Coronary artery (tissue), 2 donors: ENCODE results near the gene UTP18.
A peak's percentile ranks its signal among the peaks of the same experiment; 100 is the strongest.
"Not testable (repeated sequence)": the region's sequence is repeated elsewhere in the genome, so short reads cannot be mapped to it uniquely, and the experiment has no call there.

Experiments used
- DNase-seq: peaks from one replicate; pipeline ENCODE4 v3.0.0-alpha.2; 2017; ENCODE audit warnings: low spot score
- H3K27ac ChIP-seq, 2 donors: fragments of 200-600 bp; sonication (generic); one replicate each; pipeline ENCODE4 v1.5.1; 2016 to 2019
- H3K4me3 ChIP-seq: fragments of 200-600 bp; sonication (generic); 2 replicates; pipeline ENCODE4 v1.5.1; 2016; ENCODE audit warnings: mild to moderate bottlenecking, moderate library complexity
- TF ChIP-seq, protein P1 (sequence below): fragments of 200-600 bp; sonication (generic); IDR thresholded peaks from one replicate; pipeline ENCODE4 v1.5.1; 2019; ENCODE audit warnings: antibody characterized with exemption

UTP18 gene

GRCh38 chr17:51272812-51273211, 12.5 kb downstream of the UTP18 start:
- TF ChIP-seq, protein P1, sequence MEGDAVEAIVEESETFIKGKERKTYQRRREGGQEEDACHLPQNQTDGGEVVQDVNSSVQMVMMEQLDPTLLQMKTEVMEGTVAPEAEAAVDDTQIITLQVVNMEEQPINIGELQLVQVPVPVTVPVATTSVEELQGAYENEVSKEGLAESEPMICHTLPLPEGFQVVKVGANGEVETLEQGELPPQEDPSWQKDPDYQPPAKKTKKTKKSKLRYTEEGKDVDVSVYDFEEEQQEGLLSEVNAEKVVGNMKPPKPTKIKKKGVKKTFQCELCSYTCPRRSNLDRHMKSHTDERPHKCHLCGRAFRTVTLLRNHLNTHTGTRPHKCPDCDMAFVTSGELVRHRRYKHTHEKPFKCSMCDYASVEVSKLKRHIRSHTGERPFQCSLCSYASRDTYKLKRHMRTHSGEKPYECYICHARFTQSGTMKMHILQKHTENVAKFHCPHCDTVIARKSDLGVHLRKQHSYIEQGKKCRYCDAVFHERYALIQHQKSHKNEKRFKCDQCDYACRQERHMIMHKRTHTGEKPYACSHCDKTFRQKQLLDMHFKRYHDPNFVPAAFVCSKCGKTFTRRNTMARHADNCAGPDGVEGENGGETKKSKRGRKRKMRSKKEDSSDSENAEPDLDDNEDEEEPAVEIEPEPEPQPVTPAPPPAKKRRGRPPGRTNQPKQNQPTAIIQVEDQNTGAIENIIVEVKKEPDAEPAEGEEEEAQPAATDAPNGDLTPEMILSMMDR: no peak
- DNase-seq: no peak
- H3K4me3 ChIP-seq: no peak overlapping the region
- no peak overlapping the region for H3K27ac ChIP-seq

- H3K4me3 ChIP-seq: no peak overlapping the region
- DNase-seq: no peak
- no peak overlapping the region for H3K27ac ChIP-seq
- TF ChIP-seq, protein P1: no peak
These were observed 15.0 kb downstream of the UTP18 start for GRCh38 chr17:51275381-51275780.

GRCh38 chr17:51279183-51279582, 18.8 kb downstream of the UTP18 start:
- H3K27ac ChIP-seq: no peak overlapping the region
- no peak overlapping the region for H3K4me3 ChIP-seq
- TF ChIP-seq, protein P1: no peak
- no peak for DNase-seq

DNA sequence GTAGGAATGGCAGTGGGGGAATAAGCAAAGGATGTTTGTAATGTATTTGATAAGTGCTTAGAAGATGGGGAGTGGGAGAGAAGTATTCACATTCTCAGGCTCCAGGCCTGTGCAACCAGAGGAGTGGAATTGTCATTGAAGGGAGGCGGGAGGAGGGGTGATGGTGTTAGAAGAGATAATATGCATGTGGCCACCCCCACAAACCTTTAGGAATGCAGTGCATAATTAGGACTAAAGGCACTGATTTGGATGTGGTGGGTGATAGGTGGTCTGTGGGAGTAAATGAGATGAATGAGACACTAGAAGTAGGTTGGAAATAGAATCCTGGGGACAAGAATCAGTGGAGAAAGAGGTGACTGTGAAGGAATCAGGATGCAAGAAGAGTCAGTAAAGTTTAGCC, 27.1 kb downstream of the UTP18 start:
- no peak overlapping the region for H3K4me3 ChIP-seq
- TF ChIP-seq, protein P1: no peak
- no peak for DNase-seq
- H3K27ac ChIP-seq: no peak overlapping the region

- Histone ChIP-seq H3K4me3 (no peak overlapping the region), H3K27ac (no peak overlapping the region)
- no peak for DNase-seq
- TF ChIP-seq, protein P1: no peak
These were observed 29.4 kb downstream of the UTP18 start for GRCh38 chr17:51289696-51290111.

DNA sequence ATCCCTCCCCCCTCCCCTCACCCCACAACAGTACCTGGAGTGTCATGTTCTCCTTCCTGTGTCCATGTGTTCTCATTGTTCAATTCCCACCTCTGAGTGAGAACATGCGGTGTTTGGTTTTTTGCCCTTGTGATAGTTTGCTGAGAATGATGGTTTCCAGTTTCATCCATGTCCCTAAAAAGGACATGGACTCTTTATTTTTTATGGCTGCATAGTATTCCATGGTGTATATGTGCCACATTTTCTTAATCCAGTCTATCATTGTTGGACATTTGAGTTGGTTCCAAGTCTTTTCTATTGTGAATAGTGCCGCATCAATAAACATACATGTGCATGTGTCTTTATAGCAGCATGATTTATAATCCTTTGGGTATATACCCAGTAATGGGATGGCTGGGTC, 34.0 kb downstream of the UTP18 start:
- DNase-seq, H3K27ac ChIP-seq, H3K4me3 ChIP-seq: not testable (repeated sequence)

DNA sequence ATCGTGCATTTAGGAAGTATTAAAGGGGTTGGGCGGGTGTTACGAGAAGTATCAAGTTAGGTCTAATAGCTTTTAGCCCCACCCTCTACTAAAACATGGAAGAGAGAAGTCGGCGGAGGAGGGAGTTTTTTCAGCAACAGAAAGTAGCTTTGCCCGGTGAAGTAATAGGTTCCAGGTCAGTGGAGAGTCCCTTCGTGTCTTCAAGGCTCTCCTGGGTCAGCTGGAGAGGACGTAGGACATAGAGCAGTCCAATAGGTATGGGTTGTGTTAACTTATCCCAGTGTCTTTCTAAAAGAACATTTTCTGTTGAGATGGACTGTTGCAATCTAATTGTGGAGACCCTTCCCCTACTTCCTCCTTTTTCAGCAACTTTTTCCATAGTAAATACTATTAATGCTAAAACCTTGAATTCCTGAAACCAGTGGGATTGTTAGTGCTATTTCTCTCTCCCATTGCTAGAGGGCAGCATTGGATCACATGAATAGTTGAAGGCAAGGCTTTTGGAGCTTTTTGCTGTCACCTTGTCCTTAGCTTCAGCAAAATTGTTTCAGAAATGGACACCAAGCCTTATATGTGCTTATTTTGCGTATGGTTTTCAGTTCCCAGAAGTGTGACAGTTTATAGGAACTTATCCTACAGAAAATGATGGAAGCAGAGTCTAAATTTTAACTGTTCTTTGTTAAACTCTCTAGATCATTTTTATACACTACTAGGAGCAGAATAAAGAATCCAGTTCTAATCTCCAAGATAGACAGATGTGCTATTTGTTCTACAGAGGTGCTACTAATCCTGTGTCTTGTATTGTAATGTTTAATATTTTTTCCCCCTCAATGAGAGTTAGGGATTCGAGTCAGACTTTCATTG, 38.4 kb downstream of the UTP18 start:
- Histone ChIP-seq H3K4me3 (no peak overlapping the region), H3K27ac (no peak overlapping the region)
- no peak for DNase-seq
- TF ChIP-seq, protein P1: peak; percentile 36
